HEK293 (cell line): ENCODE data around the gene FSHR.

ENCODE experiments used
- CTCF ChIA-PET: fragments of 350-600 bp; formaldehyde crosslinking; extraction: SDS; loops from one replicate; lab custom pipeline; 2021; ENCODE audit warnings: antibody characterized with exemption; lab: Yijun Ruan, JAX
- POLR2A ChIA-PET: fragments of 300-600 bp; formaldehyde crosslinking; extraction: SDS; loops from one replicate; lab custom pipeline; 2020; ENCODE audit warnings: antibody characterized with exemption, inconsistent platforms; lab: Yijun Ruan, JAX
- H3K27ac ChIP-seq: fragments of 200-500 bp; sonication (Bioruptor generic); 2 replicates; pipeline ENCODE4 v1.5.1; 2014; ENCODE audit warnings: low read depth, low read length, control low read depth, inconsistent platforms; ENCODE audit errors: extremely low read depth
- H3K36me3 ChIP-seq, 2 experiments: fragments of 200-500 bp in 1 of 2; sonication (Bioruptor generic) in 1 of 2; 1 replicate in 1 of 2; 2 replicates in 1 of 2; pipeline ENCODE4 v1.5.1; 2014 to 2017; ENCODE audit warnings: inconsistent platforms in 2 of 2, low read length in 2 of 2; ENCODE audit not compliant: control insufficient read depth in 2 of 2, insufficient read depth in 1 of 2
- H3K4me1 ChIP-seq: fragments of 200-500 bp; sonication (Bioruptor generic); 2 replicates; pipeline ENCODE4 v1.5.1; 2014; ENCODE audit warnings: mild to moderate bottlenecking, low read length, inconsistent platforms; ENCODE audit not compliant: control insufficient read depth, insufficient read depth
- H3K4me3 ChIP-seq: 2 replicates; pipeline ENCODE4 v1.5.1; 2011; ENCODE audit warnings: low read depth, mild to moderate bottlenecking, control low read depth, low read length, moderate library complexity
- H3K9me3 ChIP-seq: fragments of 200-500 bp; sonication (Bioruptor generic); 2 replicates; pipeline ENCODE4 v1.5.1; 2014; ENCODE audit warnings: low read depth, low read length, inconsistent platforms; ENCODE audit not compliant: control insufficient read depth, insufficient read depth
- KLF10 ChIP-seq: fragments of 450-650 bp; IDR thresholded peaks from 2 replicates; pipeline ENCODE4 v1.5.1; 2018; ENCODE audit warnings: missing biosample characterization, mild to moderate bottlenecking, missing genetic modification characterization
- PRDM1 ChIP-seq: fragments of 450-650 bp; formaldehyde crosslinking; IDR thresholded peaks from 2 replicates; pipeline ENCODE4; 2016; ENCODE audit warnings: missing biosample characterization, missing genetic modification characterization
- ZBTB1 ChIP-seq: fragments of 450-650 bp; formaldehyde crosslinking; IDR thresholded peaks from 2 replicates; pipeline ENCODE4 v1.5.1; 2016; ENCODE audit warnings: missing biosample characterization, missing genetic modification characterization
- ZBTB7A ChIP-seq: fragments of 450-650 bp; formaldehyde crosslinking; IDR thresholded peaks from 2 replicates; pipeline ENCODE4 v1.5.1; 2016; ENCODE audit warnings: low read depth, missing biosample characterization, missing genetic modification characterization
- ZNF16 ChIP-seq: fragments of 450-650 bp; formaldehyde crosslinking; IDR thresholded peaks from 2 replicates; pipeline ENCODE4 v1.5.1; 2016; ENCODE audit warnings: low read depth, missing biosample characterization, missing genetic modification characterization
- ZNF202 ChIP-seq: fragments of 450-650 bp; formaldehyde crosslinking; IDR thresholded peaks from 2 replicates; pipeline ENCODE4 v1.5.1; 2016; ENCODE audit warnings: missing biosample characterization, missing genetic modification characterization, borderline replicate concordance
- ZNF214 ChIP-seq: fragments of 450-650 bp; formaldehyde crosslinking; IDR thresholded peaks from 2 replicates; pipeline ENCODE4 v1.5.1; 2017; ENCODE audit warnings: missing biosample characterization, mild to moderate bottlenecking, missing genetic modification characterization, borderline replicate concordance
- ZNF266 ChIP-seq: fragments of 450-650 bp; formaldehyde crosslinking; IDR thresholded peaks from 2 replicates; pipeline ENCODE4 v1.5.1; 2016; ENCODE audit warnings: missing biosample characterization, missing genetic modification characterization, low read depth
- ZNF423 ChIP-seq: fragments of 450-650 bp; formaldehyde crosslinking; IDR thresholded peaks from 2 replicates; pipeline ENCODE4 v1.5.1; 2016; ENCODE audit warnings: missing biosample characterization, missing genetic modification characterization
- ZNF426 ChIP-seq: fragments of 450-650 bp; formaldehyde crosslinking; IDR thresholded peaks from 2 replicates; pipeline ENCODE4 v1.5.1; 2017; ENCODE audit warnings: missing biosample characterization, missing genetic modification characterization, mild to moderate bottlenecking, inconsistent platforms, moderate library complexity
- ZNF529 ChIP-seq: fragments of 450-650 bp; formaldehyde crosslinking; IDR thresholded peaks from 2 replicates; pipeline ENCODE4 v1.5.1; 2017; ENCODE audit warnings: missing genetic modification characterization, missing biosample characterization; ENCODE audit not compliant: insufficient replicate concordance
- ZNF549 ChIP-seq: fragments of 450-650 bp; IDR thresholded peaks from 2 replicates; pipeline ENCODE4 v1.5.1; 2018; ENCODE audit warnings: missing biosample characterization, missing genetic modification characterization, mild to moderate bottlenecking, inconsistent platforms, moderate library complexity
- ZNF558 ChIP-seq: fragments of 450-650 bp; formaldehyde crosslinking; IDR thresholded peaks from 2 replicates; pipeline ENCODE4 v1.5.1; 2016; ENCODE audit warnings: missing biosample characterization, missing genetic modification characterization
- ZNF600 ChIP-seq: fragments of 450-650 bp; formaldehyde crosslinking; IDR thresholded peaks from 2 replicates; pipeline ENCODE4 v1.5.1; 2016; ENCODE audit warnings: missing biosample characterization, missing genetic modification characterization
- ZNF777 ChIP-seq: fragments of 450-650 bp; formaldehyde crosslinking; IDR thresholded peaks from 2 replicates; pipeline ENCODE4 v1.5.1; 2017; ENCODE audit warnings: missing biosample characterization, missing genetic modification characterization, borderline replicate concordance
- ZNF837 ChIP-seq: fragments of 450-650 bp; formaldehyde crosslinking; IDR thresholded peaks from 2 replicates; pipeline ENCODE4 v1.5.1; 2016; ENCODE audit warnings: missing biosample characterization, missing genetic modification characterization
- ZSCAN30 ChIP-seq: fragments of 450-650 bp; IDR thresholded peaks from 2 replicates; pipeline ENCODE4 v1.5.1; 2018; ENCODE audit warnings: missing biosample characterization, mild to moderate bottlenecking, missing genetic modification characterization, moderate library complexity
- TF ChIP-seq, protein P1 (sequence below): fragments of 450-650 bp; formaldehyde crosslinking; conservative IDR thresholded peaks from 2 replicates; pipeline ENCODE4 v1.5.1; 2016; ENCODE audit warnings: low read depth, missing biosample characterization, missing genetic modification characterization
- TF ChIP-seq, protein P2 (sequence below): fragments of 450-650 bp; formaldehyde crosslinking; IDR thresholded peaks from 2 replicates; pipeline ENCODE4; 2016; ENCODE audit warnings: missing biosample characterization, missing genetic modification characterization
- TF ChIP-seq, protein P3 (sequence below): fragments of 450-650 bp; formaldehyde crosslinking; IDR thresholded peaks from 2 replicates; pipeline ENCODE4 v1.5.1; 2016; ENCODE audit warnings: missing biosample characterization, missing genetic modification characterization, low read depth

Gene FSHR

DNA sequence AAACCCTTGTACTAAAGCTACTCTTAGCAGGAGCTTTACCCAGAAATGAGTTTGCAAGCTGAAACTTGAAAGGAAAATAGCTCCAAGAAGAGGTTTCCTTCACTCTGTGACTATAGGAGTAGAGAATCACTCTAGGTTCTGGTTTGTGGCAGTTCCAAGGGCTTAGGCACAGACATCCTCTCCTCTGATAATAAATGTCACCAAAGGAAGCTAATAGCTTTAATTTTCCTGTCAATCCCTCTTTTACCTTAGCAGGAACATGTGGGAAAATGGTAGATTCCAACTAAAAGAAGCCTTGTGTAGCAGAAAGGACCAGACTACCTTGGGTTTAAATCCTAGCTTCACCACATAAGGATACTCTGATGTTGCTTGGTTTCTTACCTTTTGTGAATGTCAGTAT lies 104.0 kb downstream of the FSHR start:
- Histone ChIP-seq H3K27ac (no peak overlapping the region), H3K9me3 (no peaks in the 10 kb centered on the region), H3K4me1 (no peaks in the 10 kb centered on the region), H3K36me3 (no peaks in the 10 kb centered on the region), H3K4me3 (no peak overlapping the region)
- TF ChIP-seq ZSCAN30 (tag by site-specific recombination) (no peak), ZNF426 (tag by site-specific recombination) (no peak), ZNF16 (tag by site-specific recombination) (no peak), ZNF837 (no peak), ZNF423 (tag by site-specific recombination) (no peak), ZBTB1 (tag by site-specific recombination) (no peak), ZNF529 (no peak), ZNF777 (tag by site-specific recombination) (no peak)
- TF ChIP-seq, protein P1, sequence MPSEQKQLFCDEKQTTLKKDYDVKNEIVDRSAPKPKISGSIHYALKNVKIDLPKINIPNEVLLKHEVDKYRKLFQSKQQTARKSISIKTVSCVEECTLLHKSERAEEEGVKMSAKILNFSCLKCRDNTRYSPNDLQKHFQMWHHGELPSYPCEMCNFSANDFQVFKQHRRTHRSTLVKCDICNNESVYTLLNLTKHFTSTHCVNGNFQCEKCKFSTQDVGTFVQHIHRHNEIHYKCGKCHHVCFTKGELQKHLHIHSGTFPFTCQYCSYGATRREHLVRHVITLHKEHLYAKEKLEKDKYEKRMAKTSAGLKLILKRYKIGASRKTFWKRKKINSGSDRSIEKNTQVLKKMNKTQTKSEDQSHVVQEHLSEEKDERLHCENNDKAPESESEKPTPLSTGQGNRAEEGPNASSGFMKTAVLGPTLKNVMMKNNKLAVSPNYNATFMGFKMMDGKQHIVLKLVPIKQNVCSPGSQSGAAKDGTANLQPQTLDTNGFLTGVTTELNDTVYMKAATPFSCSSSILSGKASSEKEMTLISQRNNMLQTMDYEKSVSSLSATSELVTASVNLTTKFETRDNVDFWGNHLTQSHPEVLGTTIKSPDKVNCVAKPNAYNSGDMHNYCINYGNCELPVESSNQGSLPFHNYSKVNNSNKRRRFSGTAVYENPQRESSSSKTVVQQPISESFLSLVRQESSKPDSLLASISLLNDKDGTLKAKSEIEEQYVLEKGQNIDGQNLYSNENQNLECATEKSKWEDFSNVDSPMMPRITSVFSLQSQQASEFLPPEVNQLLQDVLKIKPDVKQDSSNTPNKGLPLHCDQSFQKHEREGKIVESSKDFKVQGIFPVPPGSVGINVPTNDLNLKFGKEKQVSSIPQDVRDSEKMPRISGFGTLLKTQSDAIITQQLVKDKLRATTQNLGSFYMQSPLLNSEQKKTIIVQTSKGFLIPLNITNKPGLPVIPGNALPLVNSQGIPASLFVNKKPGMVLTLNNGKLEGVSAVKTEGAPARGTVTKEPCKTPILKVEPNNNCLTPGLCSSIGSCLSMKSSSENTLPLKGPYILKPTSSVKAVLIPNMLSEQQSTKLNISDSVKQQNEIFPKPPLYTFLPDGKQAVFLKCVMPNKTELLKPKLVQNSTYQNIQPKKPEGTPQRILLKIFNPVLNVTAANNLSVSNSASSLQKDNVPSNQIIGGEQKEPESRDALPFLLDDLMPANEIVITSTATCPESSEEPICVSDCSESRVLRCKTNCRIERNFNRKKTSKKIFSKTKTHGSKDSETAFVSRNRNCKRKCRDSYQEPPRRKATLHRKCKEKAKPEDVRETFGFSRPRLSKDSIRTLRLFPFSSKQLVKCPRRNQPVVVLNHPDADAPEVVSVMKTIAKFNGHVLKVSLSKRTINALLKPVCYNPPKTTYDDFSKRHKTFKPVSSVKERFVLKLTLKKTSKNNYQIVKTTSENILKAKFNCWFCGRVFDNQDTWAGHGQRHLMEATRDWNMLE (tag by site-specific recombination): no peak
- TF ChIP-seq, protein P2, sequence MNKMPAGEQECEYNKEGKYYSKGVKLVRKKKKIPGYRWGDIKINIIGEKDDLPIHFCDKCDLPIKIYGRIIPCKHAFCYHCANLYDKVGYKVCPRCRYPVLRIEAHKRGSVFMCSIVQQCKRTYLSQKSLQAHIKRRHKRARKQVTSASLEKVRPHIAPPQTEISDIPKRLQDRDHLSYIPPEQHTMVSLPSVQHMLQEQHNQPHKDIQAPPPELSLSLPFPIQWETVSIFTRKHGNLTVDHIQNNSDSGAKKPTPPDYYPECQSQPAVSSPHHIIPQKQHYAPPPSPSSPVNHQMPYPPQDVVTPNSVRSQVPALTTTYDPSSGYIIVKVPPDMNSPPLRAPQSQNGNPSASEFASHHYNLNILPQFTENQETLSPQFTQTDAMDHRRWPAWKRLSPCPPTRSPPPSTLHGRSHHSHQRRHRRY (tag by site-specific recombination): no peak
- ChIA-PET CTCF (interaction anchor here (0.7 kb wide), 1 partner anchor 98 kb away, joined by 3 read pairs; no protein-coding TSS in a partner anchor), POLR2A (no interaction called here)

DNA sequence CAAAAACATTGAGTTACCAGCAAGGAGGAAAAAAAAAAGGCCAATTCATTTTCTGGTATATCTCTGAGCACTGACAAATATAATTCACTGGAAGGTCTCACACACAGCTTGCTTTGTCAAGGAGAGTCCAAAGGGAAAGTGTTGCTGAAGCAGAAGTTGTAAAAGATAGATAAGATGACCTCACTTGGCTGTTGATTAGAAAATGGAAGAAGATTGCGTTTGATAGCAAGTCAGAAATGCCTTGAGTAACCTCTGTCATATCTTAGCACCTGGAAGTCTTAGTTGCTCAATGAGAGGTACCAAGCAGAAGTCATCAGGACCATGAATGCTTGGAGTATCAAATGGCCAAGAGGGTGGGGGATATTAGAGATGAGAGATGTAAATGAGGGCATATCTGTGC lies 105.2 kb downstream of the FSHR start:
- H3K4me3 ChIP-seq: no peak overlapping the region
- ChIA-PET CTCF (interaction anchor here (0.7 kb wide), 1 partner anchor 16 kb away, joined by 3 read pairs; no protein-coding TSS in a partner anchor), POLR2A (no interaction called here)
- no peaks in the 10 kb centered on the region for H3K4me1 ChIP-seq
- no peaks in the 10 kb centered on the region for H3K36me3 ChIP-seq
- H3K27ac ChIP-seq: no peak overlapping the region
- TF ChIP-seq ZNF214 (tag by site-specific recombination): no peak
- TF ChIP-seq ZNF558 (tag by site-specific recombination): no peak
- TF ChIP-seq ZNF266: no peak
- no peak for TF ChIP-seq PRDM1 (tag by site-specific recombination)
- TF ChIP-seq ZBTB1 (tag by site-specific recombination): no peak
- no peak for TF ChIP-seq ZNF202
- TF ChIP-seq ZNF600: no peak
- no peak for TF ChIP-seq KLF10 (tag by site-specific recombination)
- TF ChIP-seq, protein P3, sequence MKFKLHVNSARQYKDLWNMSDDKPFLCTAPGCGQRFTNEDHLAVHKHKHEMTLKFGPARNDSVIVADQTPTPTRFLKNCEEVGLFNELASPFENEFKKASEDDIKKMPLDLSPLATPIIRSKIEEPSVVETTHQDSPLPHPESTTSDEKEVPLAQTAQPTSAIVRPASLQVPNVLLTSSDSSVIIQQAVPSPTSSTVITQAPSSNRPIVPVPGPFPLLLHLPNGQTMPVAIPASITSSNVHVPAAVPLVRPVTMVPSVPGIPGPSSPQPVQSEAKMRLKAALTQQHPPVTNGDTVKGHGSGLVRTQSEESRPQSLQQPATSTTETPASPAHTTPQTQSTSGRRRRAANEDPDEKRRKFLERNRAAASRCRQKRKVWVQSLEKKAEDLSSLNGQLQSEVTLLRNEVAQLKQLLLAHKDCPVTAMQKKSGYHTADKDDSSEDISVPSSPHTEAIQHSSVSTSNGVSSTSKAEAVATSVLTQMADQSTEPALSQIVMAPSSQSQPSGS (tag by site-specific recombination): no peak
- no peak for TF ChIP-seq ZNF549 (tag by site-specific recombination)
- no peak for TF ChIP-seq ZBTB7A (tag by site-specific recombination)
- no peaks in the 10 kb centered on the region for H3K9me3 ChIP-seq
